Measurements from ENCODE around the gene INPP5F. TPM values are rescaled to one million over a fixed set of nuclear protein-coding genes. Genes with fewer than 3 reads are reported as not detected.
A peak's percentile ranks its signal among the peaks of the same experiment; 100 is the strongest.

INPP5F gene
- total and polyA plus RNA-seq, 2 donors (not counting 1 experiment from before 2014, with no cell fraction given) = 11.2 to 37.5 TPM

DNA sequence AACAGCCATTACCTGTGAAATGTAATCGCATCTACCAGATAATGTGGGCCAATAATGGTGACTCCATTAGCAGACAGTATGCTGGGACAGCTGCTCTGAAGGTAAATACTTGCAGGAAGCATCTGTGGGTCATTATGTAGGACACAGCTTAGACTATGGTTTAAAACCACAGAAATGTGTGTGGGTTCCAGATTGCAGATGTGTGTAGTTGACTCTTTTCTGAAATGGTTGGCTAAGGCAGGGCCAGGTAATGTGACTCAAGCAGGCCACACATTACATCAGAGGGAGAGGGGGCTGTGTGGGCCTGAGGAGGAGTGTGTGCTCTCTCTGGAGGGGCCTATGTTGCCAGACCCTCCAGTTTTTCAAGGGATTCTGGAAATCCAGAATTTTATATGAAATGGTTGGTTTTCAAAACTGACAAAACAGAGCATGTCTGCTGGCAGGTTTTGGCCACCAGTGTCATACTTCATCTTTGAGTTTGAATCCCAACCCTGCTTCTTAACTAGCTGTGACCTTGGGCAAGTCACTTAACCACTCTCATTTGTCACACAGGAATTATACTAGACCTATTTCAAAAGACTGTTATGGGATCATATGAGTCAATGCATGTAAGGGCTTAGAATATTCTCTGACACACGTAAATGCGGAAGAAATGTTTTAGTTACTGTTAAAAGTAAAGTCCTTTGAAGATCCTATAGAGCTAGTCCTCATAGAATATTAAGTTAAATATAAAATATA, 82.3 kb downstream of the INPP5F start:
- 25% methylated on average over 1 of the region's 3 CpGs for WGBS (ENCODE audit: insufficient coverage)
- Histone ChIP-seq H3K4me2 (replicated peaks; ENCODE audit: low read depth, low read length, poor library complexity, severe bottlenecking) (no peak overlapping the region), H2AFZ (ENCODE audit: insufficient read depth, low read depth, low read length, poor library complexity, severe bottlenecking) (no peak overlapping the region), H3K4me3 (ENCODE audit: control extremely low read depth in 1 of 5, extremely low read depth in 1 of 5, insufficient read depth in 1 of 5, low read depth in 2 of 5, low read length in 4 of 5) (no peak overlapping the region), H3K27me3 (replicated peaks in 1 of 4; ENCODE audit: control extremely low read depth in 1 of 4, control insufficient read depth in 3 of 4, insufficient read depth in 4 of 4, low read length in 3 of 4) (no peaks in the 10 kb centered on the region), H3K4me1 (ENCODE audit: control insufficient read depth in 2 of 2, insufficient read depth in 2 of 2, low read length in 2 of 2) (peaks cover 3 to 9% of the 10 kb centered on the region in 2 donors), H3K79me2 (ENCODE audit: control insufficient read depth, insufficient read depth, low read length) (no peaks in the 10 kb centered on the region), H4K20me1 (ENCODE audit: control insufficient read depth, insufficient read depth, low read length, poor library complexity, severe bottlenecking) (no peaks in the 10 kb centered on the region), H3K36me3 (replicated peaks in 1 of 2; ENCODE audit: control extremely low read depth in 1 of 2, control insufficient read depth in 1 of 2, extremely low read depth in 1 of 2, insufficient read depth in 2 of 2, low read length in 1 of 2) (peaks cover 0 to 25% of the 10 kb centered on the region in 2 experiments), H3K27ac (ENCODE audit: low read length in 2 of 2) (no peak overlapping the region), H3K9ac (ENCODE audit: low read length) (no peak overlapping the region), H3K9me3 (ENCODE audit: control extremely low read depth in 1 of 3, control insufficient read depth in 2 of 3, insufficient read depth in 1 of 3, low read length in 2 of 3) (no peaks in the 10 kb centered on the region)
- ChIA-PET POLR2A (no interaction called here), CTCF (interaction anchor here (0.5 to 1.7 kb wide), 4 partner anchors 13 to 724 kb away, joined by 3 to 6 read pairs (median 5); no protein-coding TSS in a partner anchor)
- Mint-ChIP-seq H3K4me1 (peaks cover 18% of the 10 kb centered on the region), H3K27me3 (no peaks in the 10 kb centered on the region), H3K27ac (no peak overlapping the region), H3K9me3 (ENCODE audit: insufficient read depth) (no peaks in the 10 kb centered on the region), H3K4me3 (no peak overlapping the region)
- DNase-seq (peak; percentile 17), ATAC-seq (ENCODE audit: low read depth) (peak; percentile 43)
- TF ChIP-seq EZH2 (IDR thresholded peaks at IDR 0.05; ENCODE audit: borderline replicate concordance, insufficient read depth, low read depth, low read length, poor library complexity, severe bottlenecking) = no peak
- TF ChIP-seq, protein P1, sequence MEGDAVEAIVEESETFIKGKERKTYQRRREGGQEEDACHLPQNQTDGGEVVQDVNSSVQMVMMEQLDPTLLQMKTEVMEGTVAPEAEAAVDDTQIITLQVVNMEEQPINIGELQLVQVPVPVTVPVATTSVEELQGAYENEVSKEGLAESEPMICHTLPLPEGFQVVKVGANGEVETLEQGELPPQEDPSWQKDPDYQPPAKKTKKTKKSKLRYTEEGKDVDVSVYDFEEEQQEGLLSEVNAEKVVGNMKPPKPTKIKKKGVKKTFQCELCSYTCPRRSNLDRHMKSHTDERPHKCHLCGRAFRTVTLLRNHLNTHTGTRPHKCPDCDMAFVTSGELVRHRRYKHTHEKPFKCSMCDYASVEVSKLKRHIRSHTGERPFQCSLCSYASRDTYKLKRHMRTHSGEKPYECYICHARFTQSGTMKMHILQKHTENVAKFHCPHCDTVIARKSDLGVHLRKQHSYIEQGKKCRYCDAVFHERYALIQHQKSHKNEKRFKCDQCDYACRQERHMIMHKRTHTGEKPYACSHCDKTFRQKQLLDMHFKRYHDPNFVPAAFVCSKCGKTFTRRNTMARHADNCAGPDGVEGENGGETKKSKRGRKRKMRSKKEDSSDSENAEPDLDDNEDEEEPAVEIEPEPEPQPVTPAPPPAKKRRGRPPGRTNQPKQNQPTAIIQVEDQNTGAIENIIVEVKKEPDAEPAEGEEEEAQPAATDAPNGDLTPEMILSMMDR (IDR thresholded peaks at IDR 0.05) = no peak
- intact Hi-C loops (cut with micrococcal nuclease) = loop anchor here (10.0 kb wide), 1 partner anchor 53 kb away; no protein-coding TSS in a partner anchor

DNA sequence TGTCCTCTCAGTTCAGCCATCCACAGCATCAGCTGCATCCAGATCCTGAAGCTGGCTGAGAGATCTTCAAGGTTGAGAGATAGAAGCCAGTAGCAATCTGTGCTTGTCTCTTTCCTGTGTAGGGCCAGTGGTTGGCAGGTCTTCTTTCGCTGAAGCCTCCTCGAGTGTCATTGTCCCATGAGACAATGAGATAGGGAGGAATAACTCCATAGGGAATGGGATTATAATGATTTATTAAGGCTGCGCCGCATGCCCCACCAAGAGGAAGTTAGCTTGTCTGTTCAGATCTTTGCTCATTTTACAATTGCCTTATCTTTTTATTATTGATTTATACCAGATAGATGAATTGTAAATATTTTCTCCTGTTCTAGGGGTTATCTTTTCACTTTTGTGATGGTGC, 85.3 kb downstream of the INPP5F start:
- H3K4me3 Mint-ChIP-seq = no peak overlapping the region
- no peak overlapping the region for H3K4me3 ChIP-seq (ENCODE audit: control extremely low read depth in 1 of 5, extremely low read depth in 1 of 5, insufficient read depth in 1 of 5, low read depth in 2 of 5, low read length in 4 of 5)
- no peak overlapping the region for H2AFZ ChIP-seq (ENCODE audit: insufficient read depth, low read depth, low read length, poor library complexity, severe bottlenecking)
- WGBS (ENCODE audit: insufficient coverage) = 81% methylated on average over 2 of the region's 4 CpGs
- H3K4me1 Mint-ChIP-seq = peaks cover 32% of the 10 kb centered on the region
- ATAC-seq (ENCODE audit: low read depth) = no peak
- H3K27me3 ChIP-seq (replicated peaks in 1 of 4; ENCODE audit: control extremely low read depth in 1 of 4, control insufficient read depth in 3 of 4, insufficient read depth in 4 of 4, low read length in 3 of 4) = no peaks in the 10 kb centered on the region
- intact Hi-C loops (cut with micrococcal nuclease) = no loop called here
- no peaks in the 10 kb centered on the region for H3K9me3 ChIP-seq (ENCODE audit: control extremely low read depth in 1 of 3, control insufficient read depth in 2 of 3, insufficient read depth in 1 of 3, low read length in 2 of 3)
- no peaks in the 10 kb centered on the region for H3K9me3 Mint-ChIP-seq (ENCODE audit: insufficient read depth)
- H3K27me3 Mint-ChIP-seq = no peaks in the 10 kb centered on the region
- ChIA-PET CTCF (interaction anchor here (0.6 to 6.2 kb wide), 3 partner anchors 48 to 125 kb away, joined by 3 to 21 read pairs (median 3); no protein-coding TSS in a partner anchor), POLR2A (no interaction called here)
- H3K27ac Mint-ChIP-seq = no peak overlapping the region
- no peak overlapping the region for H3K27ac ChIP-seq (ENCODE audit: low read length in 2 of 2)
- H3K4me1 ChIP-seq (ENCODE audit: control insufficient read depth in 2 of 2, insufficient read depth in 2 of 2, low read length in 2 of 2) = peaks cover 7 to 17% of the 10 kb centered on the region in 2 donors
- H3K4me2 ChIP-seq (replicated peaks; ENCODE audit: low read depth, low read length, poor library complexity, severe bottlenecking) = no peak overlapping the region
- no peaks in the 10 kb centered on the region for H3K79me2 ChIP-seq (ENCODE audit: control insufficient read depth, insufficient read depth, low read length)
- TF ChIP-seq EZH2 (IDR thresholded peaks at IDR 0.05; ENCODE audit: borderline replicate concordance, insufficient read depth, low read depth, low read length, poor library complexity, severe bottlenecking) = no peak
- TF ChIP-seq, protein P1 (IDR thresholded peaks at IDR 0.05) = no peak
- peaks cover 0 to 25% of the 10 kb centered on the region in 2 experiments for H3K36me3 ChIP-seq (replicated peaks in 1 of 2; ENCODE audit: control extremely low read depth in 1 of 2, control insufficient read depth in 1 of 2, extremely low read depth in 1 of 2, insufficient read depth in 2 of 2, low read length in 1 of 2)
- H4K20me1 ChIP-seq (ENCODE audit: control insufficient read depth, insufficient read depth, low read length, poor library complexity, severe bottlenecking) = no peaks in the 10 kb centered on the region
- H3K9ac ChIP-seq (ENCODE audit: low read length) = no peak overlapping the region
- DNase-seq = no peak

All from B cell (primary cell).